ENCODE results near the gene PTPN9. TPM values are rescaled to one million over a fixed set of nuclear protein-coding genes. Genes with fewer than 3 reads are reported as not detected.
"Not testable (repeated sequence)": the region's sequence is repeated elsewhere in the genome, so short reads cannot be mapped to it uniquely, and the experiment has no call there.

Gene PTPN9
- total RNA-seq, 1 donor from 2014 or later: 138 TPM

DNA sequence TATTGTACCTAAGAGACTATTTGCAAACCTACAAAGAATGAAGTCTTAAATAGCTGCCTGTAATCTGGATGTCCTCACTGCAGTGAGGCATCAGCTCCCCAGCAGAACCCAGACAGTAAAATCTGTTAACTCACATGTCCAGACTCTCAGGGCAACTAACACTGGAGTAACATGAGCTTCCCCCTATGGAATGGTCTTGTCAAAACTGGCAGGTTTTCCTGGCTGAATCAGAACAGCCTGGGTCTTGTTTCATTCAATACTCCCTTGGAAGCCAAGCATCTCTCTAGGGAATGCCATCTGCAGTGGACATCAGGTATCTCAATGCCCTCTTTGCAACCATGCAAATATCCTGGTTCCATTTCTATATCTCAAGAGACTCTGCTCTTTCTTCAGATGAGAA, 24.4 kb downstream of the PTPN9 start:
- H3K27ac Mint-ChIP-seq (ENCODE audit: unreplicated experiment): peak overlapping the region; percentile 100
- peak overlapping the region; percentile 82 for H3K4me3 Mint-ChIP-seq (ENCODE audit: unreplicated experiment)
- peaks cover 18% of the 10 kb centered on the region for H3K27me3 Mint-ChIP-seq (ENCODE audit: unreplicated experiment)
- peak; percentile 64 for DNase-seq
- H3K4me1 Mint-ChIP-seq (ENCODE audit: low read depth, unreplicated experiment): peaks cover 39% of the 10 kb centered on the region
- H3K36me3 Mint-ChIP-seq (ENCODE audit: unreplicated experiment): no peaks in the 10 kb centered on the region
- TF ChIP-seq, protein P1, sequence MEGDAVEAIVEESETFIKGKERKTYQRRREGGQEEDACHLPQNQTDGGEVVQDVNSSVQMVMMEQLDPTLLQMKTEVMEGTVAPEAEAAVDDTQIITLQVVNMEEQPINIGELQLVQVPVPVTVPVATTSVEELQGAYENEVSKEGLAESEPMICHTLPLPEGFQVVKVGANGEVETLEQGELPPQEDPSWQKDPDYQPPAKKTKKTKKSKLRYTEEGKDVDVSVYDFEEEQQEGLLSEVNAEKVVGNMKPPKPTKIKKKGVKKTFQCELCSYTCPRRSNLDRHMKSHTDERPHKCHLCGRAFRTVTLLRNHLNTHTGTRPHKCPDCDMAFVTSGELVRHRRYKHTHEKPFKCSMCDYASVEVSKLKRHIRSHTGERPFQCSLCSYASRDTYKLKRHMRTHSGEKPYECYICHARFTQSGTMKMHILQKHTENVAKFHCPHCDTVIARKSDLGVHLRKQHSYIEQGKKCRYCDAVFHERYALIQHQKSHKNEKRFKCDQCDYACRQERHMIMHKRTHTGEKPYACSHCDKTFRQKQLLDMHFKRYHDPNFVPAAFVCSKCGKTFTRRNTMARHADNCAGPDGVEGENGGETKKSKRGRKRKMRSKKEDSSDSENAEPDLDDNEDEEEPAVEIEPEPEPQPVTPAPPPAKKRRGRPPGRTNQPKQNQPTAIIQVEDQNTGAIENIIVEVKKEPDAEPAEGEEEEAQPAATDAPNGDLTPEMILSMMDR (IDR thresholded peaks at IDR 0.05; ENCODE audit: partially characterized antibody, unreplicated experiment): no peak
- H3K9me3 Mint-ChIP-seq (ENCODE audit: unreplicated experiment): peaks cover 23% of the 10 kb centered on the region

DNA sequence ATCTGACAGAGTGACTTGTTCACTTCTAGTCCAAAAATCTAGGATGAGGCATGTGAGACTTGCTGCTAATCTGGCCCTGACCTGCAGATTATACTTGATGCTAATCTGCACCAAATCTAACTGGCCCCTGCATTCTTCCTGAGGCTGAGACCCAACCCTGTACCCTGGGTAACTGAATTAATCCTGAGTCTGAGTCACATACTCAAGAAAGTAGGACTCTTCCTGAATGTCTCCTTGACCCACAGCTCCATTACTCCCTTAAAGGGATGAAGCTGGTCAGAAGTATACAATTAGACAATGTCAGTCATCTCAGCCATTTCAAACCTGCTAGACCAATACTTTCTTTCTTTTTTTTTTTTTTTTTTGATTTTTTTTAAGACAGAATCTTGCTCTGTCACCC, 25.5 kb downstream of the PTPN9 start:
- Mint-ChIP-seq H3K4me3 (ENCODE audit: unreplicated experiment) (peak overlapping the region; percentile 69), H3K27me3 (ENCODE audit: unreplicated experiment) (peaks cover 15% of the 10 kb centered on the region), H3K36me3 (ENCODE audit: unreplicated experiment) (no peaks in the 10 kb centered on the region), H3K27ac (ENCODE audit: unreplicated experiment) (peak overlapping the region; percentile 100), H3K4me1 (ENCODE audit: low read depth, unreplicated experiment) (peaks cover 33% of the 10 kb centered on the region), H3K9me3 (ENCODE audit: unreplicated experiment) (peaks cover 20% of the 10 kb centered on the region)
- TF ChIP-seq, protein P1 (IDR thresholded peaks at IDR 0.05; ENCODE audit: partially characterized antibody, unreplicated experiment): no peak
- DNase-seq: no peak

- TF ChIP-seq, protein P1 (IDR thresholded peaks at IDR 0.05; ENCODE audit: partially characterized antibody, unreplicated experiment): no peak
- Mint-ChIP-seq H3K4me1 (ENCODE audit: low read depth, unreplicated experiment) (peaks cover 30% of the 10 kb centered on the region), H3K4me3 (ENCODE audit: unreplicated experiment) (no peak overlapping the region), H3K36me3 (ENCODE audit: unreplicated experiment) (no peaks in the 10 kb centered on the region), H3K9me3 (ENCODE audit: unreplicated experiment) (peaks cover 17% of the 10 kb centered on the region), H3K27me3 (ENCODE audit: unreplicated experiment) (peaks cover 13% of the 10 kb centered on the region), H3K27ac (ENCODE audit: unreplicated experiment) (peak overlapping the region; percentile 68)
- no peak for DNase-seq
Measured at GRCh38 chr15:75551091-75551490, 28.0 kb downstream of the PTPN9 start.

DNA sequence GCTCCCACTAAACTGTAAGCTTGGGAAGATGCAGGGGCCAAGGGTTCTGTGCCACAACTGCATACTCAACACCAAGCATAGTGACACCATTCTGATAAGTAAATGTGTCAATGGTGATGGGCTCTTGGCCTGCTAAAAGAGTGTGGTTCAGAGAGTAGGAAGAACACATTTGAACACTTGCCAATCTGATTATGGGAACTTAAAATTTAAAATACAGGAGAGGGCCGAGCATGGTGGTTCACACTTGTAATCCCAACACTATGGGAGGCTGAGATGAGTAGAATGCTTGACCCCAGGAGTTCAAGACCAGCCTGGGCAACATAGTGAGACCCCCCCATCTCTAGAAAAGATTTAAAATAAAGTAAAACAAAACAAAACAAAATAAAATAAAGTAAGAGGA, 34.1 kb downstream of the PTPN9 start:
- no peaks in the 10 kb centered on the region for H3K36me3 Mint-ChIP-seq (ENCODE audit: unreplicated experiment)
- peak overlapping the region; percentile 49 for H3K27ac Mint-ChIP-seq (ENCODE audit: unreplicated experiment)
- H3K27me3 Mint-ChIP-seq (ENCODE audit: unreplicated experiment): peaks cover 7% of the 10 kb centered on the region
- no peak overlapping the region for H3K4me3 Mint-ChIP-seq (ENCODE audit: unreplicated experiment)
- peaks cover 29% of the 10 kb centered on the region for H3K4me1 Mint-ChIP-seq (ENCODE audit: low read depth, unreplicated experiment)
- TF ChIP-seq, protein P1 (IDR thresholded peaks at IDR 0.05; ENCODE audit: partially characterized antibody, unreplicated experiment): no peak
- no peak for DNase-seq
- H3K9me3 Mint-ChIP-seq (ENCODE audit: unreplicated experiment): peaks cover 4% of the 10 kb centered on the region

DNA sequence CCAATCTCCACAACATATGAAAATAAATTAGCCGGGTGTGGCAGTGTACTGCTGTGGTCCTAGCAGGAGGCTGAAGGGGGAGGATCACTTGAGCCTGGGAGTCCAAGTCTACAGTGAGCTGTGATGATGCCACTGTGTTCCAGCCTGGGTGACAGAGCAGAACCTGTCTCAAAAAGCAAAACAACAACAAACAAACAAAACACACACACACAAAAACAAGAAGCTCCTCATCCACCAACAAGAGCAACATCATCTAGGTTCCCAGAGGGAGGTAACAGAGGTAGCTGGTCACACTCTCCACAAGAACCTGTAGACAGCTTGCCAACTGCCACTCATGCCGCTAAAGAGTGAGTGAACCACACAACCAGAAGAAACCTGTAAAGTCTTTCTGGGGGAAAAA, 34.8 kb downstream of the PTPN9 start:
- no peak for DNase-seq
- Mint-ChIP-seq H3K9me3 (ENCODE audit: unreplicated experiment) (peaks cover under 1% of the 10 kb centered on the region), H3K4me3 (ENCODE audit: unreplicated experiment) (peak overlapping the region; percentile 35), H3K27ac (ENCODE audit: unreplicated experiment) (peak overlapping the region; percentile 89), H3K27me3 (ENCODE audit: unreplicated experiment) (peaks cover 7% of the 10 kb centered on the region), H3K36me3 (ENCODE audit: unreplicated experiment) (no peaks in the 10 kb centered on the region), H3K4me1 (ENCODE audit: low read depth, unreplicated experiment) (peaks cover 28% of the 10 kb centered on the region)
- TF ChIP-seq, protein P1 (IDR thresholded peaks at IDR 0.05; ENCODE audit: partially characterized antibody, unreplicated experiment): no peak

- H3K9me3 Mint-ChIP-seq (ENCODE audit: unreplicated experiment); H3K27me3 Mint-ChIP-seq (ENCODE audit: unreplicated experiment); DNase-seq; H3K36me3 Mint-ChIP-seq (ENCODE audit: unreplicated experiment): not testable (repeated sequence)
- H3K27ac Mint-ChIP-seq (ENCODE audit: unreplicated experiment): peak overlapping the region; percentile 89
- peak overlapping the region; percentile 60 for H3K4me3 Mint-ChIP-seq (ENCODE audit: unreplicated experiment)
- H3K4me1 Mint-ChIP-seq (ENCODE audit: low read depth, unreplicated experiment): peaks cover 29% of the 10 kb centered on the region
Measured at GRCh38 chr15:75542949-75543545, 36.1 kb downstream of the PTPN9 start.
